Activated effector memory CD4-positive, alpha-beta T cell treated with anti-CD3 and anti-CD28 coated beads, Interleukin-2, amount 50 U/mL, for 16 hours (primary cell): Measurements from ENCODE around the gene ATXN7L3.
A peak's percentile ranks its signal among the peaks of the same experiment; 100 is the strongest.

Experiments
- DNase-seq: peaks from one replicate; pipeline ENCODE4 v3.0.0-alpha.2; 2020

Gene ATXN7L3

DNA sequence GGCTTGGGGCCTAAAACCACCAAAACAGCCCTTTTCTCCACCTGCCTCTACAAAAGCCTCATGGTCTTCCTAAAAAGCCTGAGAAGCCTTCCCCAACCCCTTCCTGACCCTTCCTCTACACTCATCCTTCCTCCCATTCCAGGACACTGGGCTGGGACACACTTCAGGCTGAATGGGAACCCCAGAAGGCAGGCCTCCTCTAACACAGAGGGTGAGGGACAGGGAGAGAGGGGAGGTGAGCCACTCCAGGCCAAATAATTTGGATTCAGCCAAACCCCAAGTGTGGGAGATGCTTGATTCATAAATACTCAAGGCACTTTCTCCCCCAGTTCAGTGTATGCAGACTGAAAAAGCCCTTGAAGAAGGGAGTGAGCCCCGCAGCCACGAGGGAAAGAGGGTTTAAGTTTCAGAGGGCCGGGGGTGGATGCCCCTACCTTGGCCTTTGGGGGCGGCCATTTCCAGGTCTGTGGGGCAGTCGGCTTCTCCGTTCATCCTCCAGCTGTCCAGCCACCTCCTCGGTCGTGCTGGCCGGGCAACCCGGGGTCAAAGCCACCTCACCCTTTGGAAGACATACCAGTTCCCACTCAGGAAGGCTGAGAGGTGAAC, 18.2 kb upstream of the ATXN7L3 start:
- DNase-seq: peak; percentile 74

DNA sequence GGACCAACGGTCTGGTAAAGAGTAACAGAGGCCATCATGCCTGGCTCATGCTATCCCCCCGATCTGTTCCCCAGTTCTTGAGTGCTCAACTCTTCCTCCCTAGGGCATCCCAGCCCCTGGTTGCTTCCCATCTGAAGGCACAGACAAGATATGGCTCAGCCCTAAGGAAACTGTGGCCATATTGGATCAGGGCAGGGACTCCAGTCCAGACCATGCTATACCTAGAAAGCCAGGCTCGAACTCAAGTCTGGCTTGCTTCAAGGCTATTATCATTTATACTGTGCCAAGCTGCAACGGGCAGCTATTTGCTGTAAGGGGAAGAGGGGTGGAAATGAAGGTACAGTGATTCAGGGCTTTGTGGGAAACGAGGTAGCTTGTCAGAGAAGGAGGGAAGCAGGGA, 17.0 kb upstream of the ATXN7L3 start:
- no peak for DNase-seq

DNA sequence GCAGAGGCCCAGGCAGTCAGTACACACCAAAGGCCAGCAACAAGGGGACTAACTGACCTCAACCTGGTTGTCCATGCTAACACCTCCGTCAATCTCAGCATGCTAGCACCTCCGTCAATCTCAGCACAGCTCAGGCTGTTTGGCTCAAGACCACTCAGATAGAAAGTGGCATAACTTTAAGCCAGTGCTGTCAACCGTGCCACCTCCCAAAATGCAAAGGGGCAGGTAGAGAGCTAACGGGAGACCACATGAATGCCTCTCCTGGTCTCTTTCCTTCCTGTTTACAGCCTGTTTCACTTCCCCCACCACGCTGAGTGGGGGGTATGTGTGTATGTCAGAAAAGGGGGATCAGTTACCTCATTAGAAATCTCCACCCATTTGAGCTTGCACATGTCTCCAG, 16.5 kb upstream of the ATXN7L3 start:
- no peak for DNase-seq

DNA sequence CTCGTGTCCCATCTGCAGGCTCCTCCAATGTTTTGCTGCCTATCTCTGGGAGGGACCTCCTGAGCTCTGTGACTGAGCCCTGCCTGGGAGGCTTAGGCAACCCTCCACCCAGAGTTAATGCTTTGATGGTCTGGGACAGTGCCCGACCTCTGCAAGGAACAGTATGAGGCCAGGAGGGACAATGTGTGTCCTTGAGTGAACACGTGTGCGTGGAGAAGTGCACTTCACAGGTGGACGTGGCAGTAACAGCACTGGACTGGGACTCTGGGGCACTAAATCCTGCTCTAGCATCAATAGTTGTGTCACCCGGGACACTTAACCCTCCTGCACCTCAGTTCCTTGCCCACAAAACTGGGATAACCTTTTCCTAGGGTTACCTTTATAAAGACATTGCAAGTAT, 15.2 kb upstream of the ATXN7L3 start:
- no peak for DNase-seq

DNA sequence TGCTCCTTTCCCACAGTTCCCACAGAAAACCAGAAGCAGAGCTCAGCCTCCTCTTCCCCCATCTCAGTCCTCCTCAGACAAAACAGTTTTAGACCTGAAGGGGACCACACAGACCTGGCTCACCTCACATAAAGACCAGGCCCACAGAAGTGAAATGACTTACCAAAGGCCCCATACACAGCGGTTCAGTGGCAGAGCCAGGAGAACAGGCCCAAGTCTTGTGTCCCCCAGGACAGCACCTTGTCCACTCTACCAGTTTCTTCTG, 14.5 kb upstream of the ATXN7L3 start:
- DNase-seq: no peak

DNA sequence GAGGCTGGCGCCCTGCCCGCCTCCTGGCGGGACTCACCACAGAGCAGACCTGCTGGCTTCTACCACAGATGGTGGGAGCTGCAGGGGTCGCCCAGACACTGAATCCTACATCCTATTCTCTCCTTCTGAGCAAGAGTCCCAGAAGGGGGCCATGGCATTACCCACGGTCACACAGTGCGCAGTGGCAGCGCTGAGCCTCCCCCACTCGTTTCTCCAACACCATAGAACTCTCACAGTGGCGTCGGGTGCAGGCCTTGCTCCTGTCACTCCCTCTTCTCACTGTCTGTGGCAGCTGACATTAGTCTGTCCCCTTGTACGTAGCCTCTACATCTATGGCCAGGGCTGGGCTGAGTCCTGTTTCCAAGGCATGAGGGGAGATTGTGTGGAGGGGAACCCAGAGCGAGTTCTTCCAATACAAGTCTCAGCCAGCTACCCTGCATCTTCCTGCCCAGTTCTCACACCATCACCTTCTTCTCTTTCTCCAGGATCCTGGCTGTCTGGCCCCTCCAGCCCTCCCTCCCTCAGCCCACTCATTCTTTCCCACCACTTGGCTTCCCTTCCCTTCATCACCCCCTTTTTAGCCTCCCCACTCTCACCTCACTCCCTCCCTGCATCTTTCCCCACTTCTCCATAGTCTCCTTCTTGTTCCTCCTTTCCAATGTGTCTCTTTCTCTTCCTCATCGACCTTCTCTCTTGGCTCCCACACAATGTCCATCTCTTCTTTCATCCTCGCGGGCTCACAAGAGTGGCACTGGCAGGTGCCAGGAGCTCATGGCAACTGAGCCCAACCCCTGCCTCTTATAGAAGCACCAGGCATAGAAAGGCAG, 13.9 kb upstream of the ATXN7L3 start:
- no peak for DNase-seq

DNA sequence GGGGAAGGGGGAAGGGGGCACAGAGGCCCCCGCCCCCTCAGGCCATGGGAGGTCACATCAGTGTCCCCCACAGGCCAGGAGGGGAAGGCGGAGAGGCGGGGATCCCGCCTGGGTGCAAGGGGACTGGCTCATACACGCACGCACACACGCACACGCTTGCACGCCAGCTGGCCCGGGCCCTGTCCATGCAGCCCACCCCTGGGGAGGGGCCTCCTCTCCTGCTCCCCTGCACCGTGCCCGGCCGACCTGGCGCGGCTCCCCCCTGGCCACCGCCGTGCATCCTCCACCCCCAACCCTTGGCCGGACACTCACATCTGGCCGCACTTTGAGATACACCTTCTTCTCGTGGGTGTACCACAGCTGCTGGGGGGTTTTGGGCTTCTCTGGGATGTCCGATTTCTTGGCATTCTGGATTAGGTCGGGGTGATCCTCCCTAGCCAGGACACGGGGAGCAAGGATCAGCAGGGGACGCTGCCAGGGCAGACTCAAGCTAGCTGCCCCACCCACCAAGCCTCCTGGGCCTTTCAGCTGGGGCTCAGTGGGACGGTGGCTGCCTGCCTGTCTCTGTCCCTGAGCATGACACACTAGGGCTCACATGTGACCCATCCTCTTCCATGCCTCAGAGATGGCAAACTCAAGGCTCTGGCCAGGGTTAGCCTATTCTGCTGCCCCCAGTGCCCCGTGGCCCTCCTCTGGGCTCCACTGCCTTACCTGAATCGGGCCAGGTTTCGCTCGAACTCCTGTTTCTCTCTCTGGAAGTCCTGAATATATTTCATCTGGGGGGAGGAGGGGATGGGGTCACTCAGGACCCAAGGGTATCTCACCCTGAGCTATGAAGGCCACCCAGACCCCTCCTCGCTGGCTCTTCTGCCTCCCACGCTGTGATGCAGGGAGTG, 13.1 kb upstream of the ATXN7L3 start:
- no peak for DNase-seq

DNA sequence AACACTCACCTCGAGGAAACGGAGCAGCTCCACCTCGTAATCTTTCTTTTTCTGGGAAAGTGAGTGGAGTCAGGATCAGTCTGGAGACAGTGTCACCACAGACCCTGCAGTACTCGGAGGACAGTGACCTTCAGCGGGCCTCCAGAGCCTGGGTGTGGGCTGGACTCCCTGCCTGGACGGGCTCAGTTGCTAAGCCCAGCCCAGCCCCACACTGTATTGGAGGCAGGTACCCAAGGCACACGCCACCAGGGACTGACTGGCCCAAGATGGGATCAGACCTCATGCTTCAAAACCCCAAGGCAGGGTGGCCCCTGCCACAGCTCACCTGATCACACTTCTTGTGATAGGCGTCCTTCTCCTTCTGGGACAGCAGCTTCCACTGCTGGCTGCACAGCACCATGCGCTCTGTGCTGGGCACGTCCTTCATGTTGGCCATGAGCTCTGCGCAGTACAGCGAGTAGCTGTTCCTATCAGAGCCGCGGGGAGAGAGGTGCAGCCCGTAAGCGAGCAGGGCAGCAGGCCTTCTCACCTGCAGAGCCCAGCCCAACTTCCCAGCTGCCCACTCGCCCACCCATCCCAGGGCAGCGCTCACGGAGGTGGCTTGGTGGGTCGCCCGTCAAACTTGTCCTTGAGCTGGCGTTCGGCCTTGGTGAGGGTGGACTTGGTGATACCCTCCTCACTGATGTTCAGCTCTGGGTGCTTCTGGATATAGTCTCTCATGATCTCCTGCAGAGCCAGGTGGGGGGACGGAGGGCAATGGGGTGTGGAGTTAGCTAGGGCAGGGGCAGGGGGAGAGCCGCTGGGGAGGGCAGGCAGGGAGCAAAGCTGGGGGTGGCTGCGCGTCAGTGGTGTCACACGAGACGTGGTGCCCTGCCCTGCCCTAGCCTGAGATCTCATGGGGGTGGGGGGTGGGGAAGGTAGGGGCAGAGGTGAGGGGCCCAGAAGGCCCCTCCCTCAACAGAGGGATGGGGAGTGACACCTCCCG, 11.9 kb upstream of the ATXN7L3 start:
- no peak for DNase-seq

DNA sequence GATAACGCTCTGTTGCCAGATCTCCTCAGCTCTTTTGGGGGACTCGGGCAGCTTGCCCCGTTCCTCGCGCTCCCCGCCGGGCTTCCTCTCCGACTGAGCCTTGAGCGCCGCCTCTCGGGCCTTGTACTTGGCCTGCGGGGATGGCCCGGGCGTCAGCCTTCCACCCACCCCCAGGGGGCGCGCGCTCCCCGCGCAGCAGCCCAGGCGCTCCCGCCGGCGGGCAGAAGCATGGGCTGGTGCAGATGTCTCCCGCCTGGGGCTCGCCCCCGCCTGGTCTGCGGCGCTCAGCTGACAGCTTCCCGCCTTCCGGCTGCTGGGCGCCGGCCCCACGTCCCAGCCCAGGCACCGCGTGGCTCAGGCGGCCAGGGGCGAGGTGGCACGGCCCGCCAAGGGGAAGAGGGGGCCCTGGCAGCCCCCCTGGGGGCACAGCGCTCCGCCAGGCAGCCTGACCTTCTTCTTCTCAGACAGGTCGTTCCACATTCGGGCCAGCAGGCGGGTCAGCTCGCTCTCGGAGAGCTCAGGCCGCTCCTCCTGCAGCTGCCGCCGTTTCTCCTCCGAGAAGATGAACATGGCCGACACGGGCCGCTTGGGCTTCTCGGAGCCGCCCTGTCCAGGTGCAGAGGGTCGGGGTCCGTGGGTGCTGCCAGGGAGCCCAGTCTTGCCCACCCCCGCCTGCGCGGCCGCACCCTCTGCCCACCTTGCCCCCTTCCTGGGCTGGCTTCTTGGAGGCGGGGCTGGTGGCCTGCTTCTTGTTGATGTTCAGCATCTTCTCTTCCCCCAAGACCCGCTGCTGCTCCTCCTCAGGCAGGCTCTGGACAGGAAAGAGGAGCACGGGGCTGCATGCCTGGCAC, 10.9 kb upstream of the ATXN7L3 start:
- DNase-seq: peak; percentile 96

DNA sequence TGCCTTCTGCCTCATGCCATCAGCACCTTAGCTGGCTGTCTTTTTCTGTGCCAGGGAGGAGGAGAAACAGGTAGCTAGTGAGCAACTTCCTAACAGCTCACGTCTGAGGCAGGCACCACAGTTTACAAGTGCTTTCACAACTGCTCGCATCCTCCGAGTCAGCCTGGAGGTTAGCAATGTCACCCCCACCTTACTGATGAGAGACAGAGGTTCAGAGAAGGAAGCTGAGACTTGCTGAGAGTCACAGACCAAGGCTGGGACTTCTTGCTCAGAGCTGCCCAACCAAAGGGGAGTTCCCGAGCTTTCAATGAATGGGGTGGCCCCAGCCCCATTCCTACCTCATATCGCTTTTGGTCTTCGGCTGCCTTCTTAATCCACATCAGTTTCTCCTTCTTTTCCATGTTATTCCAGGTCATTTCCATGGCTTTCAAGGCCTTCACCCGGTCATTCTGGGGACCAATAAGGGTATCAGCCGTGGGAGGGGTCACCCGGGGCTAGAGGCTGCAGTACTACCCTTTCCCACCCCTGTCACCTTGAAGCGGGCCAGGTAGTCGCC, 10.2 kb upstream of the ATXN7L3 start:
- DNase-seq: peak; percentile 71

DNA sequence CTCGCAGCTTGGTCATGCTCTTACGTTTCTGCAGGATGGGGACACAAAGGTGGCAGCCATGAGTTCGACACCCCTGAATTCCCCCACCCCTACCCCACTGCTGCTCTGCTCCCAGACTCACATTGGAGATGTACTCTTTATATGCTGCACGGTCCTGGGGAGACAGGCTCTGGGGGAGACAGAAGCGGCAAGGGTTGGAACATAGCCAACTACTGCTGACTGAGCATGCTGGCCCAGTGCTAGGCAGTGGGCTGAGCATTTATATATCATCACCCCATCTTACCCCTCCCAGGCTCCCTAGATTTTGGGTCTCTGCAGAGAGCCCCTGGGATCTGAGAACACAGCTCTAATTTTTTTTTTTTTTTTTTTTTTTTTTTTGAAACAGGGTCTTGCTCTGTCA, 8.1 kb upstream of the ATXN7L3 start:
- DNase-seq: no peak

DNA sequence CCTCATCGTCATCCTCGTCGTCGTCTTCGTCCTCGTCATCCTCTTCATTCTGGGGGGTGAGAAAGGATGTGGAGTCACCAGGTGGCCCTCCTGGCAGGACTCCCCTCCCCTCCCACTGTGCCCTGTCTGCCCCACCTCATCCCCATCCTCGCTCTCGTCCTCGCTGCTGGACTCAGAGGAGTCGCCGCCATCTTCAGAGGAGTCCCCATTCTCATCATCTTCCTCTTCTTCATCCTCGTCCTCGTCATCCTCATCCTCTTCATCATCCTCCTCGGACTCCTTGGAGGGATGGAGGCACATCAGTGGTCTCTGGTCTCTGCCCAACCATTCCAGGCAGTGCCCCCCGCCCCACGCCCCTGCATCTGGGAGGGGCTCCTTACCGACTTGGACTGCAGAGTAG, 7.6 kb upstream of the ATXN7L3 start:
- DNase-seq: no peak

DNA sequence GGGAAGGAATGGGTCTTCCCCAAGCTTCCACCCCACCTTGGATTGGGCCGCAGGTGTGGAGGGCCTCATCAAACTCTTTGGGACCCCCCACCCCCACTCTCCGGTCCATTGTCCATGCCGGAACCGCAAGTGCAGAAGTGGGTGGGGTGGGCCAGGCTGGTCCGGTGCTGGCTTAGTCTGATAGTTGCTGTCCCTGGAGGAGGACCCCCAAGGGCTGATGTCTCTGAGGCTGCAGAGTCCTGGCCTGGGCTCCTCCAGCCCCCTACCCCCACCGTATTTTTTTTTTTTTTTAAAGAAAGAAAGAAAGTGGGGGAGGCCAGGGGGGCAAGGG, 7.1 kb upstream of the ATXN7L3 start:
- no peak for DNase-seq

DNA sequence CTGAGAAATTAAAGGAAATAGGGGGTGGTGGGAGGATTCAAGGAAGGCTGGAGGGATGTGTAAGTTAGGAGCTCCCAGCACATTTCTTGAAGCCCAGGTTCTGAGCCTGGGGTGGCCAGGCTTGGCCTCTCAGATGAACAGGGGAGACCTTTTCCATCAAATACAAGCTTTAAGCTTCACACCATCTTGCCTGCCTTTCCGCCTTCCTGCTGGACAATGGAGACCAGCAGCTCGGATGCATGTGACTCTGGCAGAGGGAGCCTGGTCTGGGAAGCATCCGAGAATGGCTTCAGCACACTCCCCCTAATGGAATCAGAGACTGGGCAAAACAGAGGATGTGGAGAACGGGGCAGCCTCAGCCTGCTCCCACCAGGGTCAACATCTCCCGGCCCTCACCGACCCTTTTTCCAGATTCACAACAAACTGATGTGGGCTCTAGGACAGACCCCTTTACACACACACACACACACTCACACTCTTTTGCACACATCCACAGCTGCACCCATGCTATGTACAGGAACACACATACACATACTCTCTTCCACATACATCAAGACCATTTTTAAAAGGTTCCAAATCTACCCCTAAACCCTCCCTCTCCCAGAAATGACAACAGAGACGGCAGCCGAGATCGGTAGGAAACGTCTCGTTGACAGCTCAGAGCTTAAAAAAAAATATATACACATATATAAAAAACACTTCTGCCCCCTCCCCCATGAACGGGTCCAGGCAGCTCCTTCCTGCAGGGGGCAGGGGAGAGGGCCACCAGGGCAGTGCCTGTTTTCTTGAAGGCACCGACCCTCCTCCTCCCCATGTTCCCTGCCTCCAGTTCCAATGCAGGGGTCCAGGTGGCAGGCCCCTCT, 6.5 kb upstream of the ATXN7L3 start:
- no peak for DNase-seq

DNA sequence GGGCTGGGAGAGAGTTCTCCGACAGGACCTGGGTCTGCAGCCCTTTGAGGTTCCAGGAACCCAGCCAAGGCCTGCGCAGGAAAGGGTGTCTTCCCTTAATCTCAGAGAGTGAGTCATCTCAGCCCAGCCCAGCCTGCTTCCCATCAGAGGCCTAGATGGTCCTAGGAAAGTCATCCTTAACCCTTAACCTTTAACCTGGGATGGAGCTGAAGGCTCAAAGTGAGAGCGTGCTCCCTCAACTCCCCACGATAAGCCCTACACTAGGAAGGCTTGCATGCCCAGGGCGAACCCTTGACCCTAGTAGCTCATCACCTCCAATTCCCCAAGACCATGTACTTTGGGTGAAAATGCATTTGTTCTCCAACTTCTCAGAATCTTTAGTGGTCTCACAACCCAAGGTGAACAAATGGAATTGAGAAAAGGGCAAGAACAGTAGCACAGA, 4.8 kb upstream of the ATXN7L3 start:
- DNase-seq: no peak

DNA sequence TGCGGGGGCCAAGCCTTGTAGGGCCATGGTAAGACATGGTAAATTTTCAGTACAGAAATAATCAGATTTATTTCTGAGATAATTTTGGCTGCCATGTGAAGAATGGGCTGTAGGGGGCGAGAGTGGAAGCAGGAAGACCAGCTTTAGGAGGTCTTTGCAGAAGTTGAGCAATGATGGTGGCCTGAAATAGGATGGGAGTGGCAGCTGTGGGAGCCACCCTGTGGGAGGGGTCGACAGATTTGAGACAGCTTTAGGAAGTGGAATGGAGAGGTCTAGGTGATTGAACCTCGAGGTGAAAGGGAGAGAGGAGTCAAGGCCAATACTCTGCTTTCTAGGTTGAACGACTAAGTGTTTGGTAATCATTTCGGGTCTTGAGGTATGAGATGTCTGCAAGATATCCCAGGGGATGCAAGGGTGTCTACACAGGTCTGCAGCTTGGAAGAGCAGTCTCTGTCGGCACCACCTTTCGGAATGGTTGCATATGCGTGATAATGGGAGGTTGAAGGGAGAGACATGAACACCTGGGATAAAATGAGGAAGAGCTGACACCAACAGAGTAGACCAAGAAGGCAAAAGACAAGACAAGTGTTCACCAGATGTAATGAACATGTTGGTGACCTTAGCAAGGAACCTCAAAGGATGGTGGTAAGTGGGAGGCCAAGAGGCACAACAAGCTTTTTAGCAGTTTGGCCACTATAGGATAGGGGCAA, 4.2 kb upstream of the ATXN7L3 start:
- DNase-seq: peak; percentile 74

DNA sequence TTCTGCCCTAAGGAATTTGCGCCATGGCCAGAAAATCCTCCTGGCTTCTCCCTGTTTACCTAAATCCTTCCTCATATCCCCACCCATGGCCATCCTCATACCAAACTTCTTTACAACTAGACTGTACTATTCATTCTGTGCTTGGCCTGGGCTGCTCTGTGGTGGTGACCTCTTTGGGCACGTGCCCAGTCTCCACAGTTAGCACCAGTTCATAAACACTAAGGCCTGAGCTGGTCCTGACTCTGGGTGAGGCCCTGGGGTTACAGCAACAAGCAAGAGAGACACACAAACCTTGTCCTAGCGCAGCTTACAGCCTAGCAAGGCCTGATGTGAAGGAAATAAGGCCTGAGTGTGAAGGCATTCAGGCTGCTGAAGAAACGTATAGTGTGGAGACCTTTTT, 3.1 kb upstream of the ATXN7L3 start:
- DNase-seq: no peak

DNA sequence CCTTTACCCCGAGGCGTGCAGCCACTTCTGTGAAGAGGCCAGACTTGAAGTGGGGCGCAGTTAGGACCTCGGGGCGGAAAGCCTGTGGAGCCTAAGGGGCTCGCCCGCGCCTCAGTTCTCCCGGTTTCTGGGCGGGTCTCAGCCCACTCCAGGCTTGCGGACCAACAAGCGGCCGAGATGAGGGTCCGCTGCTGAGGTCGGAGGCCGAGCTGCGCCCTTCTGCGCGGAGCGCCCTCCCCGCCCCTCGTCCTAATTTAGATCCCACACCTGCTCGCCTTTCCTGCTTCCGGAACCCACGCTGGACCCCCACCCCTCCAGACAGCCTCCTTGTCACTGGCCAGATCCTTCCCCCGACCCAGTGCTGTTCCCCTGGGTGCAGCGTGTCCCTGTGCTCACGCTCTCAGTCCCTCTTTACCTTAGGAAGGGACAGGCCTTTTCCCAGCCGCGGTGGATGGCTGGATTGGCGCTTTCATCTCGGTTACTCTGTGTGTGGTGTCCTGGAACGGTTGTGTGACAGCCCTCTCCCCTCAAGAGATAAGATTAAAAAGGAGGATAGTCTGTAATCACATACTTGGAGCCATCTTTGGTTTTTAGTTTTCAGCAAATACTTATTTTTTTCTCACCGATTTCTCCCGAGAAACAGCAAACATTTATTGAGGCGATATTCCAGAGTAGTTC, 933 bp upstream of the ATXN7L3 start:
- no peak for DNase-seq
